Measurements from ENCODE around the gene DHRSX.

DHRSX gene

GRCh38 chrX:2320580-2321327 is 180.0 kb downstream of the DHRSX start:
- no peak for DNase-seq (ENCODE audit: extremely low spot score)
- POLR2A ChIA-PET = no interaction called here
- TF ChIP-seq CTCF (IDR thresholded peaks at IDR 0.05; ENCODE audit: control extremely low read depth, extremely low read depth, low read depth, missing control alignments) = no peak
- CTCF ChIA-PET = no interaction called here

DNA sequence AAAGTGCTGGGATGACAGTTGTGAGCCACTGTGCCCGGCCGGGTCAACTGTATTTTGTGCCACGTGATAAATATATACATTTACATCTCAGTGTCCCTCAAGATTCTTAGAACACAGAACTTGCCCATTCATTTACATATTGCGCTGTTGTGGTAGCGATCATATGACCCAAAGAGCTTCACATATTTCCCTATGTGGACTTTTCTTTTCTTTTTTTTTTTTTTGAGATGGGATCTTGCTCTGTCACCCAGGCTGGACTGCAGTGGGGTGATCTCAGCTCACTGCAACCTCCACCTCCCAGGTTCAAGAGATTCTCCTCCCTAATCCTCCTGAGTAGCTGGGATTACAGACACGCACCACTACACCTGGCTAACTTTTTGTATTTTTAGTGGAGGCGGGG is 180.7 kb downstream of the DHRSX start:
- DNase-seq (ENCODE audit: extremely low spot score) = no peak
- POLR2A ChIA-PET = no interaction called here
- no peak for TF ChIP-seq CTCF (IDR thresholded peaks at IDR 0.05; ENCODE audit: control extremely low read depth, extremely low read depth, low read depth, missing control alignments)

DNA sequence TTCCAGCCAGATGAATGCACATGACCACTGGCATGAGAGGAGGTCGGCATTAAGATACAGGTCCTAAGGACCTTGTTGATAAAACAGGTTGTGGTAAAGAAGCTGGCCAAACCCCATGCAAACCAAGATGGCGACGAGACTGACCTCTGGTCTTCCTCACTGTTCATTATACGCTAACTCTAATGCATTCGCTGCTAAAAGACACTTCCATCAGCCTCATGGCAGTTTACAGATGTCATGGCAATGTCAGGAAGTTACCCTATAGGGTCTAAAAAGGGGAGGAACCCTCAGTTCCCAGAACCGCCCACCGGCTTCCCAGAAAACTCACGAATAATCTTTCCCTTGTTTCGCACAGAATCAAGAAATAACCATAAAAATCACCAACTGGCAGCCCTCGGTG is 182.4 kb downstream of the DHRSX start:
- POLR2A ChIA-PET = no interaction called here
- no peak for TF ChIP-seq CTCF (IDR thresholded peaks at IDR 0.05; ENCODE audit: control extremely low read depth, extremely low read depth, low read depth, missing control alignments)
- CTCF ChIA-PET = no interaction called here
- no peak for DNase-seq (ENCODE audit: extremely low spot score)

More for the DNA sequence above, 180.7 kb downstream of the DHRSX start:
- CTCF ChIA-PET = no interaction called here

DNA sequence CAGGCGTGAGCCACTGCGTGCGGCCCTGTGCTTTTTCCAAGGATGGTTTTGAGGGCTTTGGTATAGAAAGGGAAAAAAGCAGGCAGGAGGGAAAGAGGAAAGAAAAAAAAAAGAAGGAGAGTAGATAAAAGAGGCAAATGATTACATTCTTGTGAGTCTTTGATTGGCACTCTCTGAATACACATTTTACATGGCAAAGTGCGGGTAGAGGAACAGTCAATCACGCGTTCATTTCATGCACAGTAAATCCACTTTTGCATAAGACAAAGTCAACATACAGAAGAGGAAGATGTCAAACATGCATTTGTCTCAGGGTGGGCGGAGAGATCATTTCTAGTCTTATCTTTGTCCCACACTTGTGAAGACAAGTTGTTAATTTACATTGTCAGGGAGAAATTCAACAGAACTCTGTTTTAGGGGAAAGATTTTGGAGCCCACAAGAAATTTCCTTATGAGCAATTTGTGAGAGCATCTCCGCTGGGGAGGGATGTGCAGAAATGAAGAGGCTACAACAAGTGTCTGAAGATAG is 183.2 kb downstream of the DHRSX start:
- CTCF ChIA-PET = no interaction called here
- TF ChIP-seq CTCF (IDR thresholded peaks at IDR 0.05; ENCODE audit: control extremely low read depth, extremely low read depth, low read depth, missing control alignments) = no peak
- POLR2A ChIA-PET = no interaction called here
- no peak for DNase-seq (ENCODE audit: extremely low spot score)

GRCh38 chrX:2316534-2316933 is 184.2 kb downstream of the DHRSX start:
- ChIA-PET CTCF (no interaction called here), POLR2A (no interaction called here)
- no peak for TF ChIP-seq CTCF (IDR thresholded peaks at IDR 0.05; ENCODE audit: control extremely low read depth, extremely low read depth, low read depth, missing control alignments)
- no peak for DNase-seq (ENCODE audit: extremely low spot score)

GRCh38 chrX:2315434-2315833 is 185.3 kb downstream of the DHRSX start:
- ChIA-PET POLR2A (no interaction called here), CTCF (no interaction called here)
- TF ChIP-seq CTCF (IDR thresholded peaks at IDR 0.05; ENCODE audit: control extremely low read depth, extremely low read depth, low read depth, missing control alignments) = no peak
- DNase-seq (ENCODE audit: extremely low spot score) = no peak

Data from GM10248 (cell line).